KBM-7 (cell line): ENCODE data around the gene ARL6IP4.

Experiments used
- DNase-seq: peaks from one replicate; pipeline ENCODE4 v3.0.0-alpha.2; 2015
- in situ Hi-C: fragments of 300-500 bp; cut with MboI; formaldehyde crosslinking; loops from 2 replicates; pipeline ENCODE4 v1.14.3; 2020; ENCODE audit warnings: low sequenced_read_pairs, low pct_unique_long_range_greater_than_20kb, mixed read lengths

Gene ARL6IP4

DNA sequence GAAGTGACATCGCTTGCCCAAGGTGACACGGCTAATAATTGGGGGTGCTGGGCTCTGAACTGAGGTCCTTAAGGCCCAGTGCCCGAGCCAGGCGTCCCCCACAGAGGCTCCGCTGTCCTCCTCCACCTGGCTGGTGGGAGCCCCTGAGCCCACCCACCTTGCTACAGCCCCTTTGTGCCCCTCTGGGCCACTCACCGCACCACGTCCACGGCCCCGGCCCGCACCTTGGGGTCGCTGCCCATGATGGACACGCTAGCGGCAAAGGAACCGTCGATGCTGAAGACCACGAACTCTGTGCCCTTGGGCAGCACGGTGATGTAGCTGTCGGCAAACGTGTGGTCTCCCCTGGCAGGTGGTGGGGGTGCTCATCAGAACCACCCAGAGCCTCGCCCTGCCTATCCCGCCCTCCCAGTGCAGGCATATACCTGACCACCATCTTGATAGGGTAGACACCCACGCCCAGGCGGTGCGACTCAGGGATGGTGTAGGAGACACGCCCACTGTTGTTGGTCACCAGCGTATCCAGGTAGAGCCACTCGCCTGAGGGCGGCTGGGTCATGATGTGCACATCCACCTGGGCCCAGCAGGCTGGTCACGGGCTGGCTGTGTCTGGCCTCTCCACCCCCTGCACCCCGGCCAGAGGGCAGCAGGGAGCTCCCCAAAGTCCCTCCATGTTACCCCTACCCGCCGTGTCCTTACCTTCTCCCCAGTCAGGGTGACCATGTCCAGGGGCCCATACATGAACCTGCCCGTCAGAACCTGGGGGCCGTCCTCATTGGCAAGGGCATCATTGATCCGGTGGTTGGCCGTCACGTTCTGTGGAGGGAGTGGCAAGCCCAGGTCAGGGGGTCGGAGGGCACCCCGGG, 6.8 kb downstream of the ARL6IP4 start:
- in situ Hi-C loops = no loop called here
- DNase-seq = no peak

DNA sequence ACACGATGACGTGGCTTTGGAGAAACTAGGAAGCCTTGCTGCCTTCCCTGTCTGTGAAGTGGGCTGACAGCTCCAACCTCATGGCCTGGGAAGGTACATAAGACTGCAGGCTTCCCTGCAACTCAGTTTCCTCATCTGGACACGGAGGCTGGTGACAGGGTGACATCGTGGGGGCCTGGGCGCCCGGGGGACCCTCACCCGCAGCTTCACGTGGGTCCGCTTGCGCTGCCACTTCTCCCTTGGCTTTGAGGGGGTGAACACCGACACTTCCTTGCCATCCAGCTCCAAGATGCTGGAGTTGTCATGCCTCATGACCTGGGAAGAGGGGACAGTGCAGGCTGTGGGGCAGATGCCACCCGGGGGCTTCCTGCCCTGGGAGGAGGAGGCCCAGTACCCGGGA, 7.6 kb downstream of the ARL6IP4 start:
- in situ Hi-C loops = no loop called here
- DNase-seq = no peak

DNA sequence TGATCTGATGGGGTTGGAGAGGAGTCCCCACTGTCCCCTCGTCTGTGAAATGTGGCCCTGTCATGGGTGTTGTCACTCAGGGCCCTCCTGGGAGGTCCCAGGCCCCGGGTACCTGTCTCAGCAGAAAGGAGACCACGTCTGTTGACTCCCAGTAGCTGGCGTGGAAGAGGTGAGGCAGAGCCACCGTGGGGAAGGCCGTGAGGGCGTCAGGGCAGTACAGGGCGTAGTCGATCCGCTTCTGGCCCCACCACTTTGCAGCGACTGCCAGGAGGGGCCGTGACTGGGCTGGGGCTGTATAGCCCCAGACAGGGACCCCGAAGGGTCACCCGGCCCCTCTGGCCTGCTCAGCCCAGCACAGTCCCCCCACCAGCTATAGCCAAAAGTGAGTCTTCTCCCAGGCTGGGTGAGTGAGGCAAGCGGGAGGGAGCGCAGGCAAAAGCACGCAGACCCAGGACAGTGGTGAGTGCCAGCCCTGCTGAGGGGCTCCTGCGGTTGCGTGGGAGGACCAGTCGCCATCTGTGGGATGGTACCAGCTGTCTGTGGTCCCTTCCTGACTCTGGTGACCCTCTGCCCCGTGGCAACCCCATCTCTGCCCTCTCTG, 8.2 kb downstream of the ARL6IP4 start:
- no peak for DNase-seq
- in situ Hi-C loops = no loop called here

GRCh38 chr12:122989225-122989839, 8.9 kb downstream of the ARL6IP4 start:
- DNase-seq = no peak
- in situ Hi-C loops = no loop called here

- no peak for DNase-seq
- in situ Hi-C loops = no loop called here
Measured at GRCh38 chr12:122989874-122990419, 9.5 kb downstream of the ARL6IP4 start.

- in situ Hi-C loops = no loop called here
- DNase-seq = no peak
Measured at GRCh38 chr12:122990561-122990960, 10.1 kb downstream of the ARL6IP4 start.

DNA sequence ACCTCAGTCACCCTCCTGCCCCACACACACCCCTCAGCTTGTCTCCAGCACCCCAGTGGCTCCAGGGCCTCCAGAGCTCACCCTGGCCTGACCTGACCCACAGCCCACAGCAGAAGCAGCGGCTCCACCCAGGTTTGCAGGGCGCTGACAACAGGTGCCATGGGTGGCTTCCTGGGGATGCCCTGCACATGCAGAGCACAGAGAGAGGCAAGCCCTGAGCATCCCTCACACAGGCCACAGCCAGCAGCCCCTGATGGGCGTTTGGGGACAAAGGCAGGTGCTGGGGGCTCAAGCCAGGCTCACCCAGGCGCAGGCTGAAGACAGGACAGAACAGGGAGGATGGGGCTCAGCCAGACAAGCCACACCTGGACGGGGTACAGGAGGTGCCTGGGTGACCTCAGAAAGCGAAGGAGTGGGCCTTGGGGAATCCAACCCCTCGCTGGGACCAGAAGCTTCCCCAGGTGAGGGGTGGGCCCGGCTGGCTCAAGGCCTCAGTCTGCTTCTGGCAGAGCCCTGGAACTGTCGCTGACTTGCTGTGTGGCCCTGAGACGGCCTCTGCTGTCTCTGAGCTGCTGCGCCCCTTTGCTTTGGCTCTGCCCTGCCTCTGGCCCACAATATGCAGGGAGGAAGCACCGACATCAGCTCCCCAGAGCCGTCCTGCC, 10.6 kb downstream of the ARL6IP4 start:
- no peak for DNase-seq
- in situ Hi-C loops = no loop called here

GRCh38 chr12:122991623-122992275, 11.3 kb downstream of the ARL6IP4 start:
- in situ Hi-C loops = no loop called here
- DNase-seq = no peak

DNA sequence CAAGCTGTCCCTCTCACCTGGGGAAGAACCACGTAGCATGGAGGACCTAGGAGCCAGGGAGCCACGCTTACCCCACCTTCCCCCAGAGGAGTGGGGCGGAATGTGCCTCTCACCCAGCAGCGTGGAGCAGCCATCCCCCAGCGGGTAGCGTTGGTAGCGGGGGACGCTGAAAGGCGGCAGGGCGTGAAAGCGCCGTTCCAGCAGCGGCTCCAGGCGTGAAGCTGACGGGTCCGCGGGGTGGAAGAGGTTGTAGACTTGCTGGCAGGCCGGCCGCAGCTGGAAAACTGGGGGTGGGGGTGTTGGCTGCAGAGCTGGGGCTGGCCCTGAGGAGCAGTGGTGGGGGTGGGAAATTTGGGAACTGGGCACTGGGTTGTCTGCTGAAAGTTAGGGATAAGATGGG, 11.9 kb downstream of the ARL6IP4 start:
- DNase-seq = no peak
- in situ Hi-C loops = no loop called here

- in situ Hi-C loops = no loop called here
- DNase-seq = no peak
Measured at GRCh38 chr12:122994140-122994675, 13.7 kb downstream of the ARL6IP4 start.

DNA sequence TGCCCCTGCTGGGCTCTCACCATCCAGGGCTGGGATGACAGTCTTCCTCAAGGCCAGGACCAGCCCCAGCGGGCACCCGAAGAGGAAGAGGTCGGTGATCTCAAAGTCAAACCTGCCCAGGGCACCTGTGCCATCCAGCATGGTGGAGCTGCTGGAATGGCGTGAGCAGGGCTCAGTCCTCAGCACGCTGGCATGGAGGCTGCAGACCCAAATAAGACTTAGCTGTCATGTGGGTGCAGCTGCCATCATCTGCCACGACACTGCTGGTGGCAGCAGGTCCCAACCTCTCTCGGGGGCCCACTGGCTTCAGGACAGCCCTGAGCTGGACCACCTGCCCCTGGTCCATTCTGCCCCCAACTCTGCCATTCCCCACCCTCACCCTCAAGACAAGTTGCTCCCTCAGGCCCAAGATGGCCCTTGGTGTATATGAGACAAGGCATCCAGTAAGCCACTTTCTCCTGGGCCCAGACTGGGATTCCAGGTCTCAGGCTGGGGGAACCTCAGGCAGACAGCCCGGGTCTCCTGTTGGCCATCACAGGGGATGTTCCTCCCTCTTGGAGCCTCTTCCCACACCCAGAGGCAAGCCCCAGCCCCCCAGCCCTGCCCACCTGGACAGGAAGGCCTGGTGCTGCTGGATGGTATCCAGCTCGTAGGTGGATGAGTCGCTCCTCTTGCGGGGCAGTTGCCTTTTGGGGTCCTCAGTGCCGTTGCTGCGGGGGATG, 14.5 kb downstream of the ARL6IP4 start:
- in situ Hi-C loops = no loop called here
- no peak for DNase-seq

DNA sequence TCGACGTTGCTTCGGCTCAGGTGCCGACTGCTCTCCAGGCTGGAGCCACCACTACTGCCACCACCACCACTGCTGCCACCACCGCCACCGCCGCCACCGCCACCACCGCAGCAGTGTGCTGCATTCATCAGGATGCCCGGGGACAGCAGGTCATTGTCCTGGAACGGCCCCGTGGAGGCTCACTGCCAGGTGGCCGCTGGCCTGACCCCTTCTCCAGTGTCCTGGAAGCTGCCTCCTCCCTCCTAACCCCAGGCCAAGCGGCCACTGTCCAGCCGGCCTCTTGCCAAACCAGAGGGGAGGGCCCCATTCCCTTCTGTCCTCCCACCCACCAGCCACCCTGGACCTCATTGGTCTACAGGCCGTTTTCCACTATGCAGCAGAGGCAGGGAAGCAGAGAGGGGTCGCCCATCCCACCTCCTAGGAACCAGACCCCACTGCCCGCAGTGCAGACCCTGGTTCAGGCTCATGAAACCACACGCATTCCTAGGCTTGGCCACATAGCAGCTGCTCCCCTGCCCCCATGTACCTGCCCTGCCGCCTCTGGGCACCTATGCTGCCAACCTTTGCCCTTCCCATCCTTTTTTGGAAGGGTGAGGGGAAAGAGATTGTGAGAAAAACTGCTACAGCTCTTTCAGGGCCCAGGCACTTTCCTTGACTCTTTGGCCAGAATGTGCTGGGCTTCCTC, 15.2 kb downstream of the ARL6IP4 start:
- DNase-seq = no peak
- in situ Hi-C loops = no loop called here

DNA sequence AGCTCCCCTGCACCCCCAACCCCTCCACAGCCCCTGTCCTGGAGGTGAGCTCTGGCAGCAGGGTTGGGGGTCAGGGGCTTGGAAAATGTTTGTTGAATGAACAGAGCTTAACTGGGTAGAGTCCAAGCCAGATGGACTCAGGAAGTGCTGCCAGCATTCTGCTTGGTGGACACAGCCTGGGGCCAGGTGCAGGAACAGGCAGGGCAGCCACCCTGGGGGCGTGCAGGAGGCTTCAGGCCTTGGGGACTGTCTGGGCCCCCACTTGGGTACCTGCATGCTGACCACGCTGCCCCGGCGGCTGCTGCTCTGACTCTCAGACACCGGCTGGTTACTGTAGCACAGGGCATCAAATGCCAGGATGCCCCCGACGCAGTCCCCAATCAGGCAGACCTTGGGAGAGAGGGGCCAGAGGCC, 15.7 kb downstream of the ARL6IP4 start:
- DNase-seq = no peak
- in situ Hi-C loops = no loop called here

GRCh38 chr12:122996621-122997342, 16.3 kb downstream of the ARL6IP4 start:
- in situ Hi-C loops = no loop called here
- no peak for DNase-seq

GRCh38 chr12:122997343-122998250, 17.1 kb downstream of the ARL6IP4 start:
- no peak for DNase-seq
- in situ Hi-C loops = no loop called here

DNA sequence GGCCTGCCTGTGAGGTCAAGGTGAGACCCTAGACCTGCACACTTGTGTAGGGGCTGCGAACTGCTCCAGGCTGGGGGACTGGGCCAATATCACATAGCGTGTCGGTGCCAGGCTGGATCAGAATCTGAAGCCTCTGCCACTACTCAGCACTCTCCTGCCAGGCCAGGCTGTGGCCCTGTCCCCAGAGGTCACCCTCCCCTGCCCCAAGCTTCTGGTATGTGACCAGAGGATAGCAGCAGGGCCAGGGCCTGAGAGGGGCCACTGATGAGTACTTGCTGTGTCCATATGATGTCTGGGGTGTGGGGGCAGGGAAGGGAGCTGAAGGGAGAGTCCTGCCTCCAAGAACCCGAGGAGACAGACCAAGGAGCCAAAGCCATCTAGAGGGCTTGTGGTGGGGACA, 17.8 kb downstream of the ARL6IP4 start:
- in situ Hi-C loops = no loop called here

More for the DNA sequence above, 17.8 kb downstream of the ARL6IP4 start:
- DNase-seq = no peak
